Esophagus squamous epithelium (tissue), 5 donors: ENCODE results near the gene DNAH9. TPM values are rescaled to one million over a fixed set of nuclear protein-coding genes. Genes with fewer than 3 reads are reported as not detected.

Experiments
- DNase-seq: peaks from one replicate; lab custom pipeline; 2025; lab: John Stamatoyannopoulos, UW
- H3K27ac ChIP-seq, 4 donors: fragments of 200-600 bp; sonication (generic); one replicate each; pipeline ENCODE4 v1.5.1; 2016 to 2019; ENCODE audit warnings: mild to moderate bottlenecking in 1 of 4
- H3K27me3 ChIP-seq, 4 donors: fragments of 200-600 bp; sonication (generic); 1 replicate in 3 of 4; 2 replicates in 1 of 4; pipeline versions ENCODE4 v1.5.1 to v1.6.0; 2017 to 2021; ENCODE audit warnings: antibody characterized with exemption in 1 of 4
- H3K36me3 ChIP-seq, 3 donors: fragments of 200-600 bp; sonication (generic); one replicate each; pipeline ENCODE4 v1.5.1; 2016 to 2019
- H3K4me1 ChIP-seq, 3 donors: fragments of 200-600 bp; sonication (generic); one replicate each; pipeline ENCODE4 v1.5.1; 2017 to 2019
- H3K4me3 ChIP-seq, 4 donors: fragments of 200-600 bp; sonication (generic); 1 replicate in 3 of 4; 2 replicates in 1 of 4; pipeline ENCODE4 v1.5.1; 2016 to 2019; ENCODE audit warnings: mild to moderate bottlenecking in 2 of 4, moderate library complexity in 1 of 4
- H3K9me3 ChIP-seq, 3 donors: fragments of 200-600 bp; sonication (generic); one replicate each; pipeline ENCODE4 v1.5.1; 2016 to 2019
- CTCF ChIP-seq, 6 experiments: fragments of 450-650 bp in 4 of 6; fragments of 200-600 bp in 2 of 6; sonication (generic) in 2 of 6; IDR thresholded peaks; one replicate each; pipeline ENCODE4 v1.5.1; 2016 to 2019; ENCODE audit warnings: antibody characterized with exemption in 6 of 6, mild to moderate bottlenecking in 4 of 6, moderate library complexity in 4 of 6
- POLR2A ChIP-seq, 4 donors: fragments of 450-650 bp; IDR thresholded peaks; one replicate each; pipeline ENCODE4 v1.6.1; 2017; ENCODE audit warnings: antibody characterized with exemption in 4 of 4, mild to moderate bottlenecking in 4 of 4, moderate library complexity in 3 of 4
- WGBS, 2 donors: methylation state at CpG; one replicate each; pipeline ENCODE4 v1.1.5; 2018; 5-methylcytosine and 5-hydroxymethylcytosine counted together
- intact Hi-C: fragments of 100-400 bp; cut with DNase I; formaldehyde crosslinking; loops from one replicate; pipeline ENCODE4 v1.15.0; 2022
- total RNA-seq, 4 donors: library from RNA; depleted of rRNA; stranded (reverse); fragments of >200 nt; gene quantifications; one replicate each; pipeline ENCODE4 v1.1.0, GENCODE V29; 2016
- donor health status: DM: yes; HTN: yes; CAD: no.

Gene DNAH9
- total RNA-seq, 4 donors from 2014 or later, result 0.18 to 0.61 (median 0.29) TPM

- 0% methylated on average over 4 to 9 of the region's 14 CpGs for WGBS, 2 donors
- TF ChIP-seq POLR2A (IDR thresholded peaks at IDR 0.05) (no peak), CTCF (IDR thresholded peaks at IDR 0.05) (peak in 5 of 6 experiments; percentile 5 to 56 (median 40))
- Histone ChIP-seq H3K27me3 (no peaks in the 10 kb centered on the region), H3K36me3 (peaks cover 0 to 11% (median 4%) of the 10 kb centered on the region in 3 donors), H3K4me3 (peak overlapping the region; percentile 81 to 98 (median 96)), H3K9me3 (no peaks in the 10 kb centered on the region), H3K4me1 (peaks cover 4 to 22% (median 6%) of the 10 kb centered on the region in 3 donors), H3K27ac (peak overlapping the region; percentile 95 to 97 (median 96))
- DNase-seq, result peak; percentile 35
- intact Hi-C loops, result no loop called here
Measured at GRCh38 chr17:11996722-11997146, 398.5 kb downstream of the DNAH9 start.

- no peaks in the 10 kb centered on the region for H3K9me3 ChIP-seq
- intact Hi-C loops, result no loop called here
- WGBS, 2 donors, result 2 to 3% methylated on average over 15 to 23 of the region's 74 CpGs
- H3K4me3 ChIP-seq, result peak within 1 kb of the TSS; percentile 81 to 98 (median 96)
- TF ChIP-seq CTCF (IDR thresholded peaks at IDR 0.05), result peak in 1 of 6 experiments; percentile 18
- TF ChIP-seq POLR2A (IDR thresholded peaks at IDR 0.05), result peak in 3 of 4 donors; percentile 94 to 100 (median 98)
- H3K27me3 ChIP-seq, result no peaks in the 10 kb centered on the region
- peak; percentile 70 for DNase-seq
- peaks cover 0 to 5% (median 3%) of the 10 kb centered on the region in 3 donors for H3K36me3 ChIP-seq
- H3K27ac ChIP-seq, result peak within 1 kb of the TSS; percentile 95 to 97 (median 96)
- peaks cover 4 to 22% (median 6%) of the 10 kb centered on the region in 3 donors for H3K4me1 ChIP-seq
Measured at GRCh38 chr17:11997147-11997971, 399.1 kb downstream of the DNAH9 start, which contains the start of gene ZNF18. ZNF18 (minus strand) TSS chr17:11997475; CDS start chr17:11992829, 4,646 bp downstream.

DNA sequence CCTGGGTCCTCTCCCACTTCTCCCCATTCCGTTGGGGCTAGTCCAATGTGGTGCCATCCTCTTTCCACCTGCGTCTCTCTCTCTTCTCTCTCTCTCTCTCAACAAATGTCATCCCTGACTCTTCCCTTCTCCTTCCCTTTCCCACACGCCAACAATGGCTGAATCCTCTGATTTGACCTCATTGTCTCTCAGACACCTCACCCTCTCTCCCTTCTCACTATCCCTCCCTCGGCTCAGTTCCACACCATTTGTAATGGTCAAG, 399.6 kb downstream of the DNAH9 start:
- Histone ChIP-seq H3K27ac (peak overlapping the region; percentile 87 to 97 (median 96)), H3K36me3 (no peaks in the 10 kb centered on the region), H3K4me1 (peaks cover 4 to 22% (median 6%) of the 10 kb centered on the region in 3 donors), H3K9me3 (no peaks in the 10 kb centered on the region), H3K27me3 (no peaks in the 10 kb centered on the region), H3K4me3 (peak overlapping the region; percentile 81 to 98 (median 96))
- TF ChIP-seq CTCF (IDR thresholded peaks at IDR 0.05) (no peak), POLR2A (IDR thresholded peaks at IDR 0.05) (no peak)
- no peak for DNase-seq
- intact Hi-C loops, result no loop called here
- whole genome bisulfite sequencing, 2 donors, result 60 to 63% methylated on average over 4 of the region's 4 CpGs

DNA sequence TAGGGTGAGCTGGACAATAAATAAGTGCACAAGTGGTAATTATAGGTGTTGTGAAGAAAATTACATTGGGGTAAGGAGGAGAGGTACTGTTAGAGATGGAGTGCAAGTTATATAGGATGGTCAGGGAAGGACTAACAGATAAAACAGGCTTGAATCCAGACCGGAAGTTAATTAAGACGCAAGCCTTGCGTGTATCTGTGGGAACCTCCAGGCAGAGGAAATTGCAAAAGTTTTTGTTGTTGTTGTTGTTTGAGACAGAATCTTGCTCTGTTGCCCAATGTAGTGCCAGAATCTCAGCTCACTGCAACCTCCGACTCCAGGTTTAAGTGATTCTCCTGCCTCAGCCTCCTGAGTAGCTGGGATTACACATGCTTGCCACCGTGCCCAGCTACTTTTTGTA, 401.4 kb downstream of the DNAH9 start:
- DNase-seq, result no peak
- H3K9me3 ChIP-seq, result no peaks in the 10 kb centered on the region
- no peaks in the 10 kb centered on the region for H3K27me3 ChIP-seq
- no peaks in the 10 kb centered on the region for H3K36me3 ChIP-seq
- no peak overlapping the region for H3K4me3 ChIP-seq
- intact Hi-C loops, result no loop called here
- peaks cover 4 to 22% (median 6%) of the 10 kb centered on the region in 3 donors for H3K4me1 ChIP-seq
- no peak overlapping the region for H3K27ac ChIP-seq
- no peak for TF ChIP-seq POLR2A (IDR thresholded peaks at IDR 0.05)
- no peak for TF ChIP-seq CTCF (IDR thresholded peaks at IDR 0.05)
- 74 to 78% methylated on average over 5 of the region's 5 CpGs for WGBS, 2 donors

GRCh38 chr17:12007466-12007865, 409.2 kb downstream of the DNAH9 start:
- intact Hi-C loops, result no loop called here
- Histone ChIP-seq H3K27ac (no peak overlapping the region), H3K4me1 (no peaks in the 10 kb centered on the region), H3K9me3 (no peaks in the 10 kb centered on the region), H3K4me3 (no peak overlapping the region), H3K36me3 (no peaks in the 10 kb centered on the region), H3K27me3 (peaks cover 0 to 4% (median 0%) of the 10 kb centered on the region in 4 donors)
- TF ChIP-seq CTCF (IDR thresholded peaks at IDR 0.05) (no peak), POLR2A (IDR thresholded peaks at IDR 0.05) (no peak)
- no peak for DNase-seq
- WGBS, 2 donors, result 78 to 84% methylated on average over 5 of the region's 5 CpGs
